Chondrocyte (in vitro differentiated cells): Measurements from ENCODE around the gene NTN5. TPM values are rescaled to one million over a fixed set of nuclear protein-coding genes. Genes with fewer than 3 reads are reported as not detected.

ENCODE experiments used
- DNase-seq: peaks from one replicate; pipeline ENCODE4 v3.0.0; 2021; ENCODE audit warnings: mixed read lengths, low spot score
- H3K27ac Mint-ChIP-seq: one replicate; pipeline ENCODE4 v1.8.0; 2021; ENCODE audit warnings: mild to moderate bottlenecking, moderate library complexity, mixed read lengths; ENCODE audit not compliant: unreplicated experiment
- H3K27me3 Mint-ChIP-seq: 2 replicates; pipeline ENCODE4 v1.8.0; 2021; ENCODE audit warnings: low read depth, mixed read lengths
- H3K36me3 Mint-ChIP-seq: 2 replicates; pipeline ENCODE4 v1.8.0; 2021; ENCODE audit warnings: low read depth, mixed read lengths
- H3K4me1 Mint-ChIP-seq: 2 replicates; pipeline ENCODE4 v1.8.0; 2021; ENCODE audit warnings: low read depth, mild to moderate bottlenecking, mixed read lengths
- H3K4me3 Mint-ChIP-seq: one replicate; pipeline ENCODE4 v1.8.0; 2021; ENCODE audit warnings: mild to moderate bottlenecking, moderate library complexity, mixed read lengths; ENCODE audit not compliant: unreplicated experiment
- H3K9me3 Mint-ChIP-seq: 2 replicates; pipeline ENCODE4 v1.8.0; 2021; ENCODE audit warnings: low read depth, mixed read lengths
- total RNA-seq: library from RNA; stranded (reverse); gene quantifications from 3 replicates; pipeline ENCODE4 v1.2.1, GENCODE V29; 2021
- TF ChIP-seq, protein P1 (sequence below): fragments of 200-600 bp; sonication (generic); IDR thresholded peaks from 2 replicates; pipeline ENCODE4 v1.5.0; 2021; ENCODE audit warnings: antibody characterized with exemption, mild to moderate bottlenecking, moderate library complexity

NTN5 gene
- total RNA-seq, 1 donor from 2014 or later = 0.97 TPM

DNA sequence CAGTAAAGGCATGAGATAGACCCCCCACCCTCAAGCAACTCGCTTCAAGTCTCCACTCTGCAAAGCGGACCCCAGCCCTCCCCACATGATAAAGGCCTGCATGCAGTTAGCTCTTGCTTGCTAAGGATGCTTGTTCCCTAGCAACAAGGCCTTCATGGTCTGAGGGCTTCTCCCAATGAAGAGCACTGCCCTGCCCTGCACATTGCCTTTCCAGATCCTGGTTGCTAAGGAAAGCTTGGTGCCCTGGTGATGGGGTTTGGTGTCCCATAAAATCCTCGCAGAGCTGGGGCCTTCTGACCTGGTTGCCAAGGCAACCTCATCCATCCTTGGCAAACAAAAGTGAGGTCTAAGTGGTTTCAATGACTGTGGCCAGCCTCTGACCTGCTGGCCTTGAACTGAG is 41.6 kb downstream of the NTN5 start:
- no peaks in the 10 kb centered on the region for H3K27me3 Mint-ChIP-seq
- no peaks in the 10 kb centered on the region for H3K36me3 Mint-ChIP-seq
- TF ChIP-seq, protein P1, sequence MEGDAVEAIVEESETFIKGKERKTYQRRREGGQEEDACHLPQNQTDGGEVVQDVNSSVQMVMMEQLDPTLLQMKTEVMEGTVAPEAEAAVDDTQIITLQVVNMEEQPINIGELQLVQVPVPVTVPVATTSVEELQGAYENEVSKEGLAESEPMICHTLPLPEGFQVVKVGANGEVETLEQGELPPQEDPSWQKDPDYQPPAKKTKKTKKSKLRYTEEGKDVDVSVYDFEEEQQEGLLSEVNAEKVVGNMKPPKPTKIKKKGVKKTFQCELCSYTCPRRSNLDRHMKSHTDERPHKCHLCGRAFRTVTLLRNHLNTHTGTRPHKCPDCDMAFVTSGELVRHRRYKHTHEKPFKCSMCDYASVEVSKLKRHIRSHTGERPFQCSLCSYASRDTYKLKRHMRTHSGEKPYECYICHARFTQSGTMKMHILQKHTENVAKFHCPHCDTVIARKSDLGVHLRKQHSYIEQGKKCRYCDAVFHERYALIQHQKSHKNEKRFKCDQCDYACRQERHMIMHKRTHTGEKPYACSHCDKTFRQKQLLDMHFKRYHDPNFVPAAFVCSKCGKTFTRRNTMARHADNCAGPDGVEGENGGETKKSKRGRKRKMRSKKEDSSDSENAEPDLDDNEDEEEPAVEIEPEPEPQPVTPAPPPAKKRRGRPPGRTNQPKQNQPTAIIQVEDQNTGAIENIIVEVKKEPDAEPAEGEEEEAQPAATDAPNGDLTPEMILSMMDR = no peak
- H3K4me3 Mint-ChIP-seq = no peak overlapping the region
- H3K4me1 Mint-ChIP-seq = peaks cover 40% of the 10 kb centered on the region
- H3K9me3 Mint-ChIP-seq = no peaks in the 10 kb centered on the region
- DNase-seq = no peak
- peak overlapping the region; percentile 83 for H3K27ac Mint-ChIP-seq

DNA sequence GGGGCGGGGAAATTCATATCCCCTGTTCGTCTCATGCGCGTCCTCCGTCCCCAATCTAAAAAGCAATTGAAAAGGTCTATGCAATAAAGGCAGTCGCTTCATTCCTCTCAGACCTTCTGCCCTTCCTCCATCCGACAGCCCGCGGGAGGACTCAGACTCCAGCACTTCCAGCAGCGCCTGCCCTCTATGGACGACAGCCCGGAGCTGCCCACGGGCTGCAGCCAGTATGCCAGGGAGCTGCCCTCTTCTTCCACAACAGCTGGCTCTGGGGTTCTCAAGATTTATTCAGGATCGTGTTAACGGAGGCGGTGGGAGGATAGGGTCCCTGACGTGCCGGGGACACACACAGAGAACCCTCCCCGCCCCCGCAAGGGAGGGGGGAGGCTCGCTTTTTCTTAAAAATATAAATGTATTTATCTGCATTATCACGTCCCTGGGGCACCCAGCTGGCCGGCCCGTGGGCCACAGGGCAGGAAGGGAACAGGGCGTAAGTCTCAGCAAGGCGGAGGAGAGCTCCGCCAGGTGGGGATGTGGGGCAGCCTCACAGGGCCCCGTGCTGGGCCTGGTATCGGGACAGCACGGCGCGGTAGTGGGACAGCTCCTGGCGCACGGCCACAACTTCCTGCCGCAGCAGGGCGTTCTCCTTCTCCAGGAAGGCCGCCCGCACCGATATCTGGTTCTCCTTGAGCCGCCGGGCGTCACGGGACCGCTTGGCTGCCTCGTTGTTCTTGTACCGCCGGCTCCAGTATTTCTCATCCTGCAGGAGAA is 42.3 kb downstream of the NTN5 start:
- Mint-ChIP-seq H3K9me3 (no peaks in the 10 kb centered on the region), H3K27ac (peak overlapping the region; percentile 83), H3K4me1 (peaks cover 36% of the 10 kb centered on the region), H3K4me3 (peak overlapping the region; percentile 61), H3K36me3 (no peaks in the 10 kb centered on the region), H3K27me3 (no peaks in the 10 kb centered on the region)
- peak; percentile 94 for DNase-seq
- TF ChIP-seq, protein P1 = peak; percentile 71

DNA sequence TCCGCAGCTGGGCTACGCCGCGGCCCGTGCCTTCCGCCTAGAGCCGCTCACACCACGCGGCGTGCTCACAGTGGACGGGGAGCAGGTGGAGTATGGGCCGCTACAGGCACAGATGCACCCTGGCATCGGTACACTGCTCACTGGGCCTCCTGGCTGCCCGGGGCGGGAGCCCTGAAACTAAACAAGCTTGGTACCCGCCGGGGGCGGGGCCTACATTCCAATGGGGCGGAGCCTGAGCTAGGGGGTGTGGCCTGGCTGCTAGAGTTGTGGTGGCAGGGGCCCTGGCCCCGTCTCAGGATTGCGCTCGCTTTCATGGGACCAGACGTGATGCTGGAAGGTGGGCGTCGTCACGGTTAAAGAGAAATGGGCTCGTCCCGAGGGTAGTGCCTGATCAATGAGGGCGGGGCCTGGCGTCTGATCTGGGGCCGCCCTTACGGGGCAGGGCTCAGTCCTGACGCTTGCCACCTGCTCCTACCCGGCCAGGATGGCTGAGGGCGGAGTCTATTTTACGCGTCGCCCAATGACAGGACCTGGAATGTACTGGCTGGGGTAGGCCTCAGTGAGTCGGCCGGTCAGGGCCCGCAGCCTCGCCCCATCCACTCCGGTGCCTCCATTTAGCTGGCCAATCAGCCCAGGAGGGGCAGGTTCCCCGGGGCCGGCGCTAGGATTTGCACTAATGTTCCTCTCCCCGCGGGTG is 43.1 kb downstream of the NTN5 start:
- peak overlapping the region; percentile 61 for H3K4me3 Mint-ChIP-seq
- no peaks in the 10 kb centered on the region for H3K27me3 Mint-ChIP-seq
- H3K27ac Mint-ChIP-seq = peak overlapping the region; percentile 83
- H3K36me3 Mint-ChIP-seq = no peaks in the 10 kb centered on the region
- TF ChIP-seq, protein P1 = no peak
- H3K4me1 Mint-ChIP-seq = peaks cover 36% of the 10 kb centered on the region
- DNase-seq = peak; percentile 93
- H3K9me3 Mint-ChIP-seq = no peaks in the 10 kb centered on the region

DNA sequence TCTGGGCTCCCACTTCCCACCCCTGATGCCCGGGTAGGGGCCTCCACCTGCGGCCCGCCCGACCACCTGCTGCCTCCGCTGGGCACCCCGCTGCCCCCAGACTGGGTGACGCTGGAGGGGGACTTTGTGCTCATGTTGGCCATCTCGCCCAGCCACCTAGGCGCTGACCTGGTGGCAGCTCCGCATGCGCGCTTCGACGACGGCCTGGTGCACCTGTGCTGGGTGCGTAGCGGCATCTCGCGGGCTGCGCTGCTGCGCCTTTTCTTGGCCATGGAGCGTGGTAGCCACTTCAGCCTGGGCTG is 43.6 kb downstream of the NTN5 start:
- Mint-ChIP-seq H3K27me3 (no peaks in the 10 kb centered on the region), H3K4me3 (no peak overlapping the region), H3K36me3 (no peaks in the 10 kb centered on the region), H3K27ac (no peak overlapping the region), H3K9me3 (no peaks in the 10 kb centered on the region), H3K4me1 (peaks cover 35% of the 10 kb centered on the region)
- TF ChIP-seq, protein P1 = no peak
- DNase-seq = no peak

DNA sequence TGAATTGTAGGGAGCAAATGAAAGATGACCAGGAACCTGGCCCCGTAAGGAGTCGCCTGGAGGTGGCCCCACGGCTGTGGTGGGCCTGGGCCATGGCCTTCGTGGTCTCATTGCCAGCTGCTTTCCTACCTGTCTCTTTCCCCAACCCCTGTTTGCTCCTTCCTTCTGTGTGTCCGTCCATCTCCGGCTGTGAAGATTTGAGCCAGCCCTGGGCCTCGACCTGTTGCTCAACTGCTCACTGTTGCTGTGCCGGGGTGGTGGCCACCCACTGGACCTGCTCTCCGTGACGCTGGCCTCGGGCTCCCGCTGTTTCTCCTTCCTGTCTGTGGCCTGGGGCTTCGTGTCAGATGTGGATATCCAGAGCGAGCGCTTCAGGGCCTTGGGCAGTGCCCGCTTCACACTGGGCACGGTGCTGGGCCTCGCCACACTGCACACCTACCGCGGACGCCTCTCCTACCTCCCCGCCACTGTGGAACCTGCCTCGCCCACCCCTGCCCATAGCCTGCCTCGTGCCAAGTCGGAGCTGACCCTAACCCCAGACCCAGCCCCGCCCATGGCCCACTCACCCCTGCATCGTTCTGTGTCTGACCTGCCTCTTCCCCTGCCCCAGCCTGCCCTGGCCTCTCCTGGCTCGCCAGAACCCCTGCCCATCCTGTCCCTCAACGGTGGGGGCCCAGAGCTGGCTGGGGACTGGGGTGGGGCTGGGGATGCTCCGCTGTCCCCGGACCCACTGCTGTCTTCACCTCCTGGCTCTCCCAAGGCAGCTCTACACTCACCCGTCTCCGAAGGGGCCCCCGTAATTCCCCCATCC is 44.1 kb downstream of the NTN5 start:
- no peaks in the 10 kb centered on the region for H3K36me3 Mint-ChIP-seq
- no peak for DNase-seq
- peaks cover 38% of the 10 kb centered on the region for H3K4me1 Mint-ChIP-seq
- TF ChIP-seq, protein P1 = no peak
- H3K9me3 Mint-ChIP-seq = no peaks in the 10 kb centered on the region
- peak overlapping the region; percentile 73 for H3K27ac Mint-ChIP-seq
- no peak overlapping the region for H3K4me3 Mint-ChIP-seq
- no peaks in the 10 kb centered on the region for H3K27me3 Mint-ChIP-seq
